Activated T-cell treated with anti-CD3 and anti-CD28 coated beads for 48 hours (primary cell): Measurements from ENCODE around the gene FCN1.

ENCODE experiments used
- DNase-seq: peaks from one replicate; pipeline ENCODE4 v3.0.0-alpha.2; 2020; ENCODE audit warnings: low read depth

FCN1 gene

GRCh38 chr9:134891053-134891452 is 26.7 kb downstream of the FCN1 start:
- DNase-seq: no peak

- DNase-seq: no peak
Measured at GRCh38 chr9:134890155-134890495, 27.6 kb downstream of the FCN1 start.

- DNase-seq: no peak
Measured at GRCh38 chr9:134889386-134890154, 28.1 kb downstream of the FCN1 start.

GRCh38 chr9:134888603-134889190 is 29.0 kb downstream of the FCN1 start:
- no peak for DNase-seq

GRCh38 chr9:134887686-134888602 is 29.8 kb downstream of the FCN1 start:
- DNase-seq: no peak

- no peak for DNase-seq
Measured at GRCh38 chr9:134887219-134887618, 30.5 kb downstream of the FCN1 start.

GRCh38 chr9:134886413-134886913 is 31.2 kb downstream of the FCN1 start:
- no peak for DNase-seq

GRCh38 chr9:134885679-134886412 is 31.9 kb downstream of the FCN1 start:
- DNase-seq: no peak

- no peak for DNase-seq
Measured at GRCh38 chr9:134885001-134885678, 32.6 kb downstream of the FCN1 start.

GRCh38 chr9:134884492-134884891 is 33.2 kb downstream of the FCN1 start:
- DNase-seq: no peak

GRCh38 chr9:134883040-134883782 is 34.5 kb downstream of the FCN1 start:
- no peak for DNase-seq

GRCh38 chr9:134882204-134882785 is 35.4 kb downstream of the FCN1 start:
- DNase-seq: no peak

- DNase-seq: no peak
Measured at GRCh38 chr9:134881313-134881670, 36.4 kb downstream of the FCN1 start.

- no peak for DNase-seq
Measured at GRCh38 chr9:134880484-134881312, 37.0 kb downstream of the FCN1 start, which contains the start of gene FCN2. Gene FCN2, plus strand, starts transcription at chr9:134880810. Its CDS starts 12 bp downstream, at chr9:134880822.

- DNase-seq: no peak
Measured at GRCh38 chr9:134879664-134880483, 37.8 kb downstream of the FCN1 start.

GRCh38 chr9:134877541-134877940 is 40.2 kb downstream of the FCN1 start:
- no peak for DNase-seq

GRCh38 chr9:134875371-134875770 is 42.3 kb downstream of the FCN1 start:
- DNase-seq: no peak

GRCh38 chr9:134872482-134873231 is 45.1 kb downstream of the FCN1 start:
- DNase-seq: no peak
